NOMO-1 treated with dmso at 0.1 percent for 144 hours (cell line): ENCODE measurements around the gene THRA.

ENCODE experiments used
- DNase-seq: peaks from one replicate; lab custom pipeline; 2025; ENCODE audit not compliant: unreplicated experiment; lab: John Stamatoyannopoulos, UW

The THRA gene

DNA sequence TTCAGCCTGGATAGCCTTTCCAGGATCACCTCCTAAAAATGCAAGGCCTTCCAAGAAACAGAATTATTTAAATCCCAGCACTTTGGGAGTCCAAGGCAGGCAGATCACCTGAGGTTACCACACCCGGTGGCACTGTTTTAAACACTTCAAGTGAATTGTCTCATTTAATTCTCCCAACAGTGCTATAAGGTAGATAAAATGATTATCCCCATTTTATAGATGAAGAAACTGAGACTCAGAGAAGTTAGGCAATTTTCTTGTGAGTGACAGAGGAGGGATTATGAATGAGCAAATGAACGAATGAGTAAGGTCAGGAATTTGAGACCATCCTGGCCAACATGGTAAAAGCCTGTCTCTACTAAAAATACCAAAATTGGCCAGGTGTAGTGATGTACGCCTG is 16.8 kb downstream of the THRA start:
- no peak for DNase-seq

DNA sequence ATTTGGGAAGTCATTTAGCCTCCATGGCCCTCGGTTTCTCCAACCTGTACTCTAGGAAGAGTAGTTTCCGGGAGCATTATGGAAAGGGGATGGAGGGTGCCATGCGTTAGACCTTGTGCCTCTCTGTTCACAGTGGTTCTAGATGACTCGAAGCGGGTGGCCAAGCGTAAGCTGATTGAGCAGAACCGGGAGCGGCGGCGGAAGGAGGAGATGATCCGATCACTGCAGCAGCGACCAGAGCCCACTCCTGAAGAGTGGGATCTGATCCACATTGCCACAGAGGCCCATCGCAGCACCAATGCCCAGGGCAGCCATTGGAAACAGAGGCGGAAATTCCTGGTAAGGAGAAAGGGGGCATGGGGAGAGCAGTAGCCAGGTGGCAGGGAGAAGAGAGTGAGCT is 21.7 kb downstream of the THRA start:
- no peak for DNase-seq

DNA sequence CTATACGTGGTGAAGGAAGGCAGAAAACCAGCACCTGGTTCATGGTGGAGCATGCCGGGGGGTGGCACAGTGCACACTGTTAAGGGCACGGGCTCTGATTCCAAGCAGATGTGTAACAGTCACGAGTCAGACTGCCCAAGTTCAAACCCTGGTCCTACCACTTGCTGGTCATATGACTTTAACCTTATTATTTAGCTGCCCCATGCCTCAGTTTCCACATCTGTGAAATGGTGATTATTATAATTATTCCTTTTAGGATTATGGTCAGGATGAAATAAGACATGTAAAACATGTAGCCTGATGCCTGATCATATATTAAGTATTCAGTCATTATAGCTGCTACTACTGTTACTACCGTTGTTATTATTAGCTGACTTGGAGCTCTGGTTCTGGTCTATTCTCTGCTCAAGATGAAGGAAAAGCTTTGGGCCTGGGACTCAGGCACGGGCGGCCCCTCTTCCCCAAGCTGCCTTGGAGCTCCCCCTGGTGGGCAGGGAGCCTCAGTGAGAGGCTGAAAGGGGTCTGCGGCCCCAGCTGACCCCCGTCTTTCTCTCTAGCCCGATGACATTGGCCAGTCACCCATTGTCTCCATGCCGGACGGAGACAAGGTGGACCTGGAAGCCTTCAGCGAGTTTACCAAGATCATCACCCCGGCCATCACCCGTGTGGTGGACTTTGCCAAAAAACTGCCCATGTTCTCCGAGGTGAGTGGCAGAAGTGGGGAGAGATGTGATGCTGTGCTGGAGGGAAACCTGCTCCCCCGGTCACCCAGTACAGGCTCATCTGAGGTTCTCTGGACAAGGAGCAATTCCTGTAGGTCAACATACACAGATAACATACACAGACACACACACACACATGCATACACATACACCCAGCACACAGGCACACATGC is 23.6 kb downstream of the THRA start:
- no peak for DNase-seq

DNA sequence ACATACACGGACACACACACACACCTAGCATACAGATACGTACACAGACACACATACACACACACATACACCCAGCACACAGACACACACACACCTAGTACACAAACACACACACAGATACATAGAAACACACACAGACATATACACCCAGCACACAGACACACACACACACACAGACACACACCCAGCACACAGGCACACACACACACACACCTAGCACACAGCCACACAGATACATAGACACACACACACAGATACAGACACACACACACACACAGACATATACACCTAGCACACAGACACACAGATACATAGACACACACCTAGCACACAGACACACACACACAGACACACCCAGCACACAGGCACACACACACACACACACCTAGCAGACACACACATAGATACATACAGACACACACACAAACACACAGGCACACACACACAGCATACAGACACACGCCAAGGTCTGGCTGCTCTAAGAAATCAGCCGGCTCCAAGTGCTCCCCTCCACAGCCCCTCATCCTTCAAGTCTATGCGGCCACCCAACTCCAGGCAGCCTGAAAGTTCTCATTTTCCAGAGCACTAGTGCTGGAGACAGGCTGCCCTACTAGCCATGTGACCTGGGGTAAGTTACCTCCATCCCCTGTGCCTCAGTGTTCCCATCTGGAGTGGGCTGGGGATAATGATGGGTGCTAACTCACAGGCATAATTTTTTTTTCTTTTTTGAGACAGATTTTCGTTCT is 24.5 kb downstream of the THRA start:
- no peak for DNase-seq

DNA sequence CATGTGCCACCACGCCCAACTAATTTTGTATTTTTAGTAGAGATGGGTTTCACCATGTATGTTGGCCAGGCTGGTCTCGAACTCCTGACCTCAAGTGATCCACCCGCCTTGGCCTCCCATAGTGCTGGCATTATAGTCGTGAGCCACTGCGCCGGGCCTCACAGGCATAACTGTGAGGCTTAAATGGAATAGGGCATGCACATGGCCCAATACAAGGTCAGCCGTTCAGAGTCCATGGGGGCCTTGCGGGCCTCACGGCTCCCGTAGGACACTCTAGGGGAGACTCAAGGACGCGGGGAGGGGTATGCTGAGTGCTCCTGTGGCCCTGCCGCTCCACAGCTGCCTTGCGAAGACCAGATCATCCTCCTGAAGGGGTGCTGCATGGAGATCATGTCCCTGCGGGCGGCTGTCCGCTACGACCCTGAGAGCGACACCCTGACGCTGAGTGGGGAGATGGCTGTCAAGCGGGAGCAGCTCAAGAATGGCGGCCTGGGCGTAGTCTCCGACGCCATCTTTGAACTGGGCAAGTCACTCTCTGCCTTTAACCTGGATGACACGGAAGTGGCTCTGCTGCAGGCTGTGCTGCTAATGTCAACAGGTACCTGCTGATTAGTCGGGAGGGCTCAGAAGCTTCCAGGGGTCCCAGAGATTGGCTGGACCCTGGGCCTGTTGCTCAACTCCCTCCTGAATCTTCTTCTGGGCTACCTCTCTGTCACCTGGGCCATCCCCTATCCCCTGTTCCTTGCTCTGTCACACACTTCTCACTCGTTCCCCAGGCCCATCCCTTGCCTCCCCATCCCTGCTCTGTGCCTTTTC is 25.3 kb downstream of the THRA start:
- DNase-seq: no peak

DNA sequence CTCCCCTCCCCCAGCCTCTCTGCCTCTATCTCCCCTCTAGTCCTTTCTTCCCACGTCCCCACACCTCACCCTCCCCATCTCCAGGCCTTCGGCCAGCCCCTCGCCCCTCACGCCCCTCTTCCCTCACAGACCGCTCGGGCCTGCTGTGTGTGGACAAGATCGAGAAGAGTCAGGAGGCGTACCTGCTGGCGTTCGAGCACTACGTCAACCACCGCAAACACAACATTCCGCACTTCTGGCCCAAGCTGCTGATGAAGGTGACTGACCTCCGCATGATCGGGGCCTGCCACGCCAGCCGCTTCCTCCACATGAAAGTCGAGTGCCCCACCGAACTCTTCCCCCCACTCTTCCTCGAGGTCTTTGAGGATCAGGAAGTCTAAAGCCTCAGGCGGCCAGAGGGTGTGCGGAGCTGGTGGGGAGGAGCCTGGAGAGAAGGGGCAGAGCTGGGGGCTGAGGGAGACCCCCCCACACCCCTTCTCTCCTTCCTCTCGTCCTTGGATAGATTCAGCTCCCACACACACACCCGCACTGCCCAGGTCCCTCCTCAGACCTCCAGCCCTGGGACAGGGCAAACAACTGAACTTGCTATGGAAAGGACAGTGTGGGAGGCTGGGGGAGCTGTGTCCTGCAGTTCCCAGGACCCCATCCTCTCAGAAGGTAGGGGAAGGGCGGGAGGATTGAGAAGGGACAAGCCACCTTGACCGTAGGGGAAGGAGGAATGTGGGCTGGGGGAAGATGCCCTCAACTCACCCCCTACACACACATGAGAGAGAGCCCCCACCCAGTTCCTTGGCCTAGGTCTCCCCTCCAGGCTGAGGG is 26.5 kb downstream of the THRA start:
- DNase-seq: no peak

DNA sequence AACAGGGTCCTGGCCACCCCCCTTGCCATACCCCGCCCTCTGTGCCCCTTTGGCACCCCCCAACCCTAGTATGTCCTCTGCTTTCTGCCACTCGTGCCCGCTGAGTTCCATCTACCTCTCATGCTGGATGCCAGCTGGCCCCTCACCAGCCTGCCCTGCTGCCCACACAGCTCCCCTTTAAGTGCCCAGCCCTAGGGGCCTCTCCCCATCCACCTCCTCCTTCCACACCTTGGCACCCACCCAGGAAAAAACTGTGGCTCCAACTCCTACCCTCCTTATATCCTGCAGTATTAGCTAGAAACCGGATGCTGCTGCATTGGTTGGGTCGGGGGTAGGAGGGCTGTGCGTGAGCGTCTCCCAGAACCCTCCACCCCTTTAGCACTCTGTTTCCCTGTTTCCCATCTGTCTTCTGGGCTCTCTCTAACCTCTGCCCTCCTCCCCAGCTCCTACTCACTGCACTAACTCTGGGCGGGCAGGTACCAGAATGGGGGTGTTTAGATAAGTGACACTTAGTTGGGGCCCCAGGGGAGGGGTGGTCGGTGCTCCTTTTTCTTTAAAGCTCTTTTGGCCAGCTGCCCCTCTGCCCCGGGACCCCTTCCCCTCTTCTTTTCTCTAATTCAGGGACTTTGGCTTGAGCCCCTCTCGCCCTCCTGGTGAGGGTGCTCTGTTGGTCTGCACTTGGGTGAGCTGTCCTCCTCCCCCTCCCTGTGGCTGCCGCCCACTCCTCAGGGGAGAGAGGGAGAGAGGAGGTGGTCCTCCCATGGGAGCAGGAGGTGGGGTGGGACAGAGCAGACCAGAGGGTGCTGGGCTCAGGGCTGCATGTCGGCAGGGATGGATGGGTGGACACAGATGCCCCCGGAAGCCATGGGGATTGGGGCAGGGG is 27.7 kb downstream of the THRA start:
- DNase-seq: no peak

DNA sequence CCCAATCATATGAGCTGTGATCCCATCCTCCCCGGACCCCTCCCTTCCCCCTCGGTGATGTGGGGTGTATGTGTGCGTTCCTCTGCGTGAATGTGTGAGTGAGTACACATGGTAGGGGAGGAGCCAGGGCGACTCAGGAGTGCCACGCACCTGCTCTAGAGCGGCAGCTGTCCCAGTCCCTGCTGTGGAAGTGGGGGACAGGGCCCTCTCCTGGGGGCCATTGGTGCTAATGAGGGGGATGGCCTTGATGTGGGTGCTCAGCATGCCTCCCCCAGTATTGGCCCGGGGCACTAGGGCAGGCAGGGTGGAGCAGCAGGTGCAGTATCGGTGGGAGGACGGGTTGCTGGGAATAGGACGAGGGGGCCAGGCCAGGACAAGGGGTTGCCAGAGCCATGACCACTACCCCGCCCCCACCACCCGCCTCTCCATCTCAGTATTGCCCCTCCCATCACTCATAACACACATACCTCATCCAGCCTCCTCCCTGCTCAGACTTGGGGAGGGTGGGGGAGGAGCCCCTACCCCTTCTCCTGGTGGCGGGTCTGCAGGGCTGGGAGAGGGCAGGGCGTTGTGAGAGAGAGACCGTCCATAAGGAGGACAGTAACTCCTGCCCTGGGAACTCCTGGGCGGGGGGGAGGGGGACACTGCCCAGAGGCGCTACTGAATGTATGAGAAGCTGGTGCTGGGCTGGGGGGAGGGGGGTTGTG is 29.1 kb downstream of the THRA start:
- DNase-seq: no peak

DNA sequence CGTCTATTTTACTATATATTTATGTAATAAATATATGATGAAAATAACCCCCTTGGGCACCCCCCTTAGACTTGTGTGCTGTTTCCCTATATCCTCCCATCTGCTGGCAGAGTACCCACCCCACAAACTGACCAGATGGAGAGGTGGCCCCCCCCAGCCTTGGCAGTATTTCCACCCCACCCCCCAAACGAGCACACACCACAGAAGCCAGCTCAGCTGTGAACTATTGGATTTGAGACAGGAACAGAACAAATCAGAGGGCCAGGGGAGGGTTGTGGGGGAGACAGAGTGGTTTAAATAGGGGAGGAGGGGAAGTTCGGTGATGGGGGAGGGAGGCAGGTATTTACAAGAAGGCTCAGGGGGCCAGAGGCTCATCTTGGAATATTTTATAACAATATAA is 29.8 kb downstream of the THRA start:
- no peak for DNase-seq

DNA sequence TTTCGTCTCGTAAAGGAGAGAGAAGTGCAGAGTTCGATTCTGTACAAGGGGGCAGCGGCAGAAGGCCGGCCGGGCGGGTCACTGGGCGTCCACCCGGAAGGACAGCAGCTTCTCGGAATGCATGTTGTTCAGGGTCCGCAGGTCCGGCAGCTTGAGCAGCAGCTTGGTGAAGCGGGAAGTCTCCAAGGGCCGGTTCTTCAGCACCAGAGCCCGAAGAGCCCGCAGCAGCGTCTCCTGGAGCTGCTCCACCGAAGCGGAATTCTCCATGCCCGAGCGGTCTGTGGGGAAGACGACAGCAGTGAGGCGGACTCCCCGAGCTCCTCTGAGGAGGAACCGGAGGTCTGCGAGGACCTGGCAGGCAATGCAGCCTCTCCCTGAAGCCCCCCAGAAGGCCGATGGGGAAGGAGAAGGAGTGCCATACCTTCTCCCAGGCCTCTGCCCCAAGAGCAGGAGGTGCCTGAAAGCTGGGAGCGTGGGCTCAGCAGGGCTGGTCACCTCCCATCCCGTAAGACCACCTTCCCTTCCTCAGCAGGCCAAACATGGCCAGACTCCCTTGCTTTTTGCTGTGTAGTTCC is 30.3 kb downstream of the THRA start:
- DNase-seq: no peak

DNA sequence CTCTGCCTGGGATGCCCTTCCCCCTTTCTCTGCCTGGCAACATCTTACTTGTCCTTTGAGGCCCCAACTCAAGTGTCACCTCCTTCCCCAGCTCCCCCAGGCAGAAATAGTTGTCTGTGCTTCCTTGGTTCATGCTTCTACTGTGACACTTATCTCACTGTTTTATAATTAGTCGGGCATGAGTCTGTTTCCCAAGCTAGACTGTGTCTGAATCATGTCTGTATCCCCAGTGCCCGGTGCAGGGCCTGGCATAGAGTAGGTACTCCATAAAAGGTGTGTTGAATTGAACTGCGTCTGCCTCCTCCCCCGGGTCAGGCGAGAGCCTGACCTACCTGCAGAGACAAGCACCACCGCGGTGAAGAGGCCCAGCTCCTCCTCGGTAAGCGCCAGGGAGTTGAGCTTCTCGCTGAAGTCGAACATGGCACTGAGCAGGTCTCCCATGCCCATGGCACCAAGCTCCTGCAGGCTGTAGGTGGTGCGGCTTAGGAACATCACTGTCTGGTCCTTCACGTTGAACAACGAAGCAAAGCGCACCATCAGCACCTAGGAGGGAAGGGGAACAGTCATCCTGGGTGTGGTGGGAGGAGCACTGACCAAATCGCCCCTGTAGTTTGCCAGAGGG is 30.9 kb downstream of the THRA start:
- DNase-seq: no peak

DNA sequence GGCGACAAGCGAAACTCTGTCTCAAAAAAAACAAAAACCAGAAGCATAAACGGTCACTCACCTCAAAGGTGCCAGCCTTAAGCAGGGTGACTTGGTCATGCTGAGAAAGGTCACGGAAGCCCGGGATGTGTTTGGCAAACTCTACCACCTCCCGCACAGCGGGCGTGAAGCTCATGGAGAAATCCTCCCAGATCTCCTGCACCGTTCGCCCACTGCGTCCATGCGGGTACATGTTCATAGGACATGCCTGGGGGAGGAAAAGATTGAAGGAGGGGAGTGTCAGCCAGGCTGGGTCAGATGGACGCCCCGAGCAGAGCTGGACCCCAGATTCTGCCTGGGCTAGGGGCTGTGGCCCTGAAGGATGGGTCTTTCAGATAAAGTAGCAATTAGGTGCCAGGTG is 32.1 kb downstream of the THRA start:
- DNase-seq: no peak

DNA sequence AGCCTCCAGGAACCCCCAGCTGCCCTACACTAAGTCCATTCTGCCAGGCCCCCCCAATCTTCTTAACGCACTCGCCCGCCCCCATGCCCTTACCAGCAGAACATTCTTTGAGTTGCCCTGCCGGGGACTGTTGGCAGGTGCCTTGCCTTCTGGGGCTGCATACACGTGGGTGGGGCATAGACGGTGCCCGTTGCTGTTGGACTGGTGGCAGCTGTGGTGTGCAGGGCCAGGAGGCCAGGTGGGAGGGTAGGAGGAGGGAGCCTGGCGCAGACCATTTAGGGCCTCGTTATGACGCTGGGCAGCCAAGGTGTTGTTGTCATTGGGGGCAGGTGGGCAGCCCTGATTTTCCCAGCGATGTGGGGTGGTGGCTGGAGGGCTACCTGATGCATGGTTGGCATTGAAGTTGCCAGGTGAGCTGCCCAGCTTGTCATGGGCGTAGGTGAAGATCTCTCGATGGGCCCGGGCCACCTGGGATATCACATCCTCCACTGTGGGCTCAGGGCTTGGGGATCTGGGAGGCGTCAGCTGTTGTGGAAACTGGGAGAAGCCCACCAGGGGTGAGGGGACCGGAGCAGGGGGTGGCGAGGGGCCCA is 32.7 kb downstream of the THRA start:
- no peak for DNase-seq

DNA sequence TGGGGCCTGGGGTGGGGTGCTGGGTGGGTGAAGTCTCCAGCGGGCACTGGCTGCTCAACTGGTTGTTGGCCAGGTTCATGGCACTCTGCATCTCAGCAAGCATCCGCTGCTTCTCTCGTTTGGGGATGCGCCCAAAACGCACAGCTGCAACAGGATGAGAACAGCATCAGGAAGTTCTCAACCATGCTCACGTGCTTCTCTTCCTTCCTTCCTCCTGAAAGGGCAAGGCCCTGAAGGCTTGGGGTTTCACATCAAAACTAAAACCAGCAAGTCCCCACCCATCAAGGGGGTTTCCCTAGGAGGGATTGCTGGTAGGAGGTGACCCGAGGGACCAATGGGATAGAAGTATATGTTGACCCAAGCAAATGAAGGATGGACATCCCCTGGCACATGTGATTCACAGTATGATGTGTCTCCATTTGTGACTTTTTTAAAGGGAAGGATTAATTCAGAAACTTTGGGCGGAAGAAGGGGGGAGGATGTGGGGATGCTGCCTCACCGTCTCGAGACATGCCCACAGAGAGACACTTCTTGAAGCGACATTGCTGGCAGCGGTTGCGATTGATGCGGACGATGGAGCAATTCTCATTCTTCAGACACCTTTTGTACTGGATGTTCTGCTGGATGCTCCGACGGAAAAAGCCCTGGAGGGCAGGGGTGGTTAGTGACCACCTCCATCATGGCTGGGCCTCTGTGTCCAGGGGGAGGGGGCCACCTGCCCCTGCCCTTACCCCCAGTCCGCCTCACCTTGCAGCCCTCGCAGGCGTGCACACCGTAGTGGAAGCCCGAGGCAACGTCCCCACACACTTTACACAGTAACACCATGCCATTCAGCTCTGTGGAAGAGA is 33.4 kb downstream of the THRA start:
- no peak for DNase-seq

DNA sequence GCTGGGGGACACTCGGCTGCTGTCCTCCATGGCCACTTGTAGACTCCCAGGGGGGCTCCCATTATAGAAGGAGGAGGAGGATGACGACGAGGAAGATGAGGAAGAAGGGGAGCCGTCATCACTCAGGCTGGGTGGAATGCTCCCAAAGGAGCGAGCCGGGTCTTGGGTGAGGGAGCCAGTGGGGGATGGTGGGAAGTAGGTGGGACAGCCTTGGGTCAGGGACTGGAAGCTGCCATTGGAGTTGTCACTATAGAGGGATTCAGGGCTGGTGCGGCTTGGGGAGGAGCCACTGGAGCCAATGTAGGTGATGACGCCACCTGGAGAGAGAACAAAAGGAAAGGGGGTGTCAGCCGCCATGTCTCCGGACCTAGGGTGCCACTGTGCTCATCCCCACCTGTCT is 34.3 kb downstream of the THRA start:
- no peak for DNase-seq

DNA sequence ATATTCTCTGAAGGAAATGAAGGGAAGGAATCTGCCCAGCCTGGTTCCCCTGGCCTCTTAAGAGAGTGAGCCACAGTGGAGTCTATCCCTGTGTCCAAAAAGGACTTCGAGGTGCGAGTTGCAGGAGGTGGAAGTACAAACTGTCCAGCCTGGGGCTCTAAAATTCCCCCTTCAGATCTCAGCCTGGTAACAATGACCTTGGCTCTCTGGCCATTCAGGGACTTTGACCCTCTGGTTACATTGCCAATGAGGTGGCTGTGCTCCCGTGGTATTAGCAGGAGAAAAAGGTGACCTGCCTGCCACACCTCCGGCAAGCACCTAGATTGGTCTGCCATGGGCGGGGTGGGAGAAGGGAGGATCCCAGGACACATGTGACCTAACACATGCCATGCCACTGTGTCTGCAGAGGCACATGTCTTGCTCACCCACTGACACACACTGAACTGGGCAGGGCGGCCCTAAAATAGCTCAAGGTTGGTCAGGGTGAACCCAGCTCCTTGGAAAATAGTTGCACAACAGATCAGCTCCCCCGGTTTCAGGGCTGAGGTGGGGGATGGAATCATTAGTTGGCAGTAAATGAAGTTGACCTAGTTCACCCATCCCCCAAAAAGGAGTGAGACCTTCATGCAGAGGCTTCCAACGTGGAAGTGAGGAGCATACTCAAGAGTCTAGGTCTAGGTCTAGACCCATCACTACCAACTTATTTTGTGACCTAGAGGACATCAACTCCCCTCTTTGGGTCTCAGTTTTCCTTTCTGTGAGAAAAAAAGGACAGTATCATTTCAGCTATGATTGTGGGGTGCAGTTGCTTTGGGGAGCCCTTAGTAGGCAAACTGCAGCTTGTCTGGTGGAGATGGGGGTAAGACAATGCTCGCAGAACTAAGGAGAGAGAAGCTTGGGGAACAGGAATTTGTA is 35.4 kb downstream of the THRA start:
- DNase-seq: no peak
